Activated T-cell treated with anti-CD3 and anti-CD28 coated beads, Interleukin-2, amount 50 U/mL, for 48 hours (primary cell): Measurements from ENCODE around the gene ZNF185.

Source experiments
- DNase-seq, 2 experiments: peaks; one replicate each; pipeline ENCODE4 v3.0.0-alpha.2; 2020

The ZNF185 gene

DNA sequence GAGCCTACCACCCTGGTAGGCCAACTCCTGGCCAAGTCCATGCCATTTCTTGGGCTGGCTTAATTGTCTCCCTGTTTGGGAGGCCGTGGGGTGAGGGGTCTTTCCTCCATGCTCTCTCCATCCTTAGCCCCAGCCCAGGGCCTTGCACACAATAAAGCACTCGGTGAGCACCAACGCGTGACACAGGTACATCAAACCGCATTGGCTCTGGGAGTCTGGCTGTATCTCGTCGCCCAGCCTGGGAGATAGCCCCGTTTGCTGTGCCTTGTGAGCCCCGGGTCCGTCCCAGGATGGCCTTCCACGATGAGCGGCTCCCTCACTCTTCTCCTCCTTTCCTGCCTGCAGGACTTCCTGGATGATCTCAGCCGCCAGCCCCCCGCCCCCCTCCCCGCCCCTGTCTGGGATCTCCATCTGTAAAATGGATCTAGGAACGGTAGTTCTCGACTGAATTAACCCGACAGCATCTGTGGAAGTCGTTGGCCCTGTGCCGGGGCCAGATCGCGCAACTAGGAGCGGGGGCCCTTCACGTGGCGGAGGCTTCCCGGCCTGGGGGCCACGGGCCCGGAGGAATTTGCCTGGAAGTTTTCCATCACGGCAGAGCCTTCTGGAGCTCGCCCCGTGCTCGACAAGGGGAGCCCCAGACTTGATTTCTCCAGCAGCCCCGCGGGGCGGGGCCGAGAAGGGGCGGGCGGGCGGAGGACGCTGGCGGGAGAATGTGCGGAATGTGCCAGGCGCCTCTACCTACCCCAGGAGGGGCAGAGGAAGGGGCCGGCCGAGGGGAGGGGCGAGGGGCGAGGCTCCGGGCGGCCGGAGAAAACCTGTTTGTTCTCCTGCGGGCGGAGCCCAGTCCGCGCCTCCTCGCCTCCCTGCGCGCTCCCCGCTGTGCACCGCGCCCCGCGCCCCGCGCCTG is at the start of gene ZNF185:
ZNF185 (plus strand) TSS at position 846 of the 910 bp plus-strand sequence. CDS start 16,423 bp downstream, outside the sequence.
- DNase-seq: no peak

DNA sequence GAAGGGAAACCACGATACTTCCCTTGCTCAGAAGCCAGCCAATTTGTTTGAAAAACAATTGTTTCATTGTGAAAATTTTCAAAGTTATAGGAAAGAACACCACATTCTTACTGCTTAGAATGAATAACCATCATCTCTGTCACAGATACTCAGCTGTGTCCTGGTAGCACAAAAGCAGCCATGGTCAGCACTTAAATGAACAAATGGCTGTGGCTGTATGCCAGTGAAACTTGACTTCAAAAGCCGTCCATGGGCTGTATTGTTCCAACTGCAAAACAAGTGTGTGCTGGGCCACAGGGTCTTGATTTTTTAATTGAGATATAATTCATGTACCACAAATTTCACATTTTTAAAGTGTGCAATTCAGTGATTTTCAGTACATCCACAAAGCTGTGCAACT is 47.4 kb upstream of the ZNF185 start:
- no peak for DNase-seq

DNA sequence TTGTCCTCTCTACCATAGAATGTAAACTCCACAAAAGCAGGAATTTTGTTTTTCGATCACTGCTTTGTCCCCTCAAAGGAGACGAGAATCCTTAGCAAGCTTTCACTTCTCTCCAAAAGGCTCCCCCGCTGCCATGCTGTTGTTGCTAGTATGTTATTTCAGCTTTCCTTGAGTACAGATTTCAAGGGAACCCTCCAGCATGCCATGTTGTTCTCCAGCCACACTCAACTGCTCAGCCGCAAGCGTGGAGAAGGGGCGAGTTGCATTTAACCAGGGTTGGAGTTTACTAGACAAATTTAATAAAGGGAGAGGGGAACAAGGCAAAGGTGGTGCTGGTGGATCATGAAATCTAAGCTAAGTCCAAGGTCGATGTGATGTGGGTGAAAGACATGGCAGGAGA is 43.9 kb upstream of the ZNF185 start:
- DNase-seq: no peak

DNA sequence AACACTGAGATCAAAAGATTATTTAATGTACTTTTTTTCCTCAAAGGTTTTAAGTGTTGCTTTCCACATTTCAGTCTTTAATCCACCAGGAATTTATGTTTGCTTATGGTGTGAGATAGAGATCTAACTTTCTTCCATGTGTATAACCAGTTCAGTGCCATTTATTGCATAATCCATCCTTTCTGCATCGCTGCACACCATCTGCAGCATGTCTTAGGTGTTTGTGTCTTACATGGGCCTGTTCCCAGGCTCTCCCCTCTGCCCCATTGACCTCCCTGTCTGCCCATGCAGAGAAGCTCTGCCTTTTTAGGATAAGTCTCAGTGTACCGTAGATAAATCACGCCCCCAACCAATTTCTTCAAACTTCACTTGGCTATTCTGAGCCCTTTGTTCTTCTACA is 36.8 kb upstream of the ZNF185 start:
- DNase-seq: no peak

DNA sequence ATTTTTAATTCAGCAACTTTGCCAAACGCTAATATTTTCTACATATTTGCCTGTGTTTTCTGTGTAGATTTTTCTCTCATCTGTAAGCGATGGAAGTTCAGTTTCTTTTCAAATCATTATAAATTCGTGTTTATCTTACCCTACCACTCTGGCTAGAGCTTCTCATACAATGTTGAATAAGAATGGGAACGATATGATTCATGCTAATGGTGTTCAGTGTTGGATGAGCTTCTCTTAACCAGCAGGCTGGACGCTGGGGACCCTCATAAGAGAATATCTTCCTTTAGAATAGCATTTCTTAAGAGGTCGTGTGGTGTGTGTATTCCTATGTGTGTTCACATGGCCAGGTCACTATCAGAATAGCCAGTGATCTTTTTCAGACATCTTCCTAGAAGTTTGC is 36.0 kb upstream of the ZNF185 start:
- DNase-seq: no peak

- DNase-seq: no peak
Observed at GRCh38 chrX:152865232-152865920, 32.5 kb upstream of the ZNF185 start.

DNA sequence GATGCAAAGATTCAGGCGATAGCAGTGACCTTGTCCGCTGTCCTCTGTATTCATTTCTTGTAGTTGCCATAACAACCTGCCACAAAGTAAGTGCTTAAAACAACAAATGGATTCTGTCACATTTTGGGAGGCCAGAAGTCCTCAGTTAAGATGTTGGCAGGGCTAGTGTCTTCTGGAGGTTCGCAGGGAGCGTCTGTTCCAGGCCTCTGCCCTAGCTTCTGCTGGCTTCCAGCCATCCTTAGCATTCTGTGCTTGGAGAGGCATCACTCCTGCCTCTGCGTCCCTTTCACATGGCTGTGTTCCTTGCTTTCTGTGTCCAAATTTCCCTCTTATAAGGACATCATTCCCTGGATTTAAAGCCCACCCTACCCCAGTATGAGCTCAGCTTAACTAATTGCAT is 31.5 kb upstream of the ZNF185 start:
- DNase-seq: no peak

GRCh38 chrX:152869972-152870371 is 27.9 kb upstream of the ZNF185 start:
- DNase-seq: no peak

DNA sequence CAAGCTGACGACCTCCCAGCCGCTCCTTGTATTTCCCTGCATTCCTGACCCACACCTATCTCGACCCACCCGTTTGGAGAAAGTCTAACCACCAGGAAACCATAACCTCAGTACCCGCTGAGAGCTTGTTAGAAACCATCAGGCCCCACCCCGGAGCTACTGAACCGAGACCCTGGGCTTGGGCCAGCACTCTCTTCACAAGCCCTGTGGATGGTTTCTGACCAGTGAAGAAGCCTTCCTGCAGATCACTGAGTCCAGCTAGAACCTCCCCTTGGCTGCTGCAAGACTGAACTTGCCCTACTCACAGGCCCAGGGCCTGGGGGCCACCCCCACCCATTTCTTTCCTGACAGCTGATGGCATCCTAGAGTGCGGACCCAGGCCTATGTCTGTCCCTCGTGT is 26.6 kb upstream of the ZNF185 start:
- no peak for DNase-seq

GRCh38 chrX:152872522-152872921 is 25.3 kb upstream of the ZNF185 start:
- DNase-seq: no peak

- no peak for DNase-seq
Observed at GRCh38 chrX:152873361-152873760, 24.5 kb upstream of the ZNF185 start.

DNA sequence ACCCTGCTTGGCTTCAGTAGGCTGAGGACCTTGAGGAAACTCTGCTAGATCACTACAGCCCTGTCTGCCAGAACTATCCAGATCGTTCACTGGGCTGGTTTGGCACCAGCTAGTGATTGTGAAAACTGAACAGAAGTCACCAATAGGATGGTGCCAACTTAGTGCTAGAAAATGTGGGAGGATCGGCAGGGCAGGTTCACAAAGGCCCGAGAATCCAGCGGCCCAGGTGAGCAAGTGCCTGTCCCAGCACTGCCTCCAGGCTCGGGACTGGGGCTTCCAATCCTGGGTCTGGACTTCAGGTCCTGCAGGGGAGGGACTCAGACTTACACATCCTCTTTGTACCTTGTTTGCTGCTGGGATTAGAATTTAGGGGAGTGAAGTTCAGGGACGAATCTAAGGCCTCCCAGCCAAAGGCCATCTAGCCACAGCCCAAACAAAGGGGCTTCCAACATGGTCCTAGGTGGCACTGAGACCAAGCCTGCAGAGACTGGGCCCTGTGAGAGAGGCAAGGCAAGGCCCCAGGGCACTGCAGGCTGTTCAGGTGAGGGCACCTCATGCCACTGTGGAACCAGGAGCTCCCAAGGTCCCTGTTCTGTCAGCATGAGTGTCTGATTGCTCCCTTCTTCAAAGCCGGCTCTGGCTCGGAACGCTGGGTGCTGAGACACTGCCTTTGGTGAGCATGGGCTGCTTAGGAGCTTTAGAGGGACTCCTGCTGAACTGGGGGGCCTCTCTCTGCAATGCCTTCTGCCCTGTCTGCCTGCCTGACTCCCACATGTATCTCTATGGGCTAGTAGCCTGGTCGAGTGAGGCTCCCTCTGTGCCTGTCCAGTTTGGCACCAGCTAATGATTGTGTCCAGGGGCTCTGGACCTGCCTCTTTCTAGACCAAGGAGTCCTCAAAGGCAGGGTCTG is 20.7 kb upstream of the ZNF185 start:
- no peak for DNase-seq

DNA sequence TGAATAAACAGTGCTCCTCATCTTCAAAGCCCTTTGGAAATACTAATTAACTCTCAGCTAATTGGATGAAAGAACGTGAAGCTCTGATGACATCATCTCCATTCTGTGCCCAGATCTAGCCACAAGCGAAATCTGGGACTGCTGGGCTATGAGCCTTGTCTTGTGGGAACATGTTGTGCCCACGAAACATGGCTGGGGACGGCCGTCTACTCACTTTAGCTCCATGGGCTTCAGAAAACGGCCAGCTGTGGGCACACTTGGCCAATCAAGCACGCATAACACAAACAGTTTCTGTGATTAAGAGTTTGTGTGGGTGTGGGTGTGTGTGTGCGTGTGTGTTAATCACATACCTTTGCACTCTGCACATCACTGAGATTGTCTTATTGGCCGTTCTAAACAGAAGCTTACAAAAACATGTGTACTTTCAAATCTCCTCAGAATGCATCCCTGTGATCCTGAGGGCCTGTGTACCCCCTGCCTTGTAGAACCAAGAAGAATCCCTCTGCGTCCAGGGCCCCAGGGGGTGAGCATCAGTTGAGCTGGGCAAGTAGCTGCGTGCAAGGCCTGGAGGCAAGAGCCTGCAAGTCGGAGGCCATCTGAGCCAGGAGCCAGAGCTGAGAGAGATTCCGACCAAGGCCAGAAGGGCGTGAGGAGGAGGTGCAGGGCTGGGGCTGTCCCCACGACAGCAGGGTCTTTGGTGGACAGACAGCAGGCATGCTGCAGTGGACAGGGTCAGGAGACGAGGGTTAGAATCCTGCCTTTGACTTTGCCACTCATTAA is 18.7 kb upstream of the ZNF185 start:
- DNase-seq: no peak

GRCh38 chrX:152881289-152881688 is 16.6 kb upstream of the ZNF185 start:
- DNase-seq: no peak

- DNase-seq: no peak
Observed at GRCh38 chrX:152884171-152884570, 13.7 kb upstream of the ZNF185 start.

GRCh38 chrX:152886716-152887115 is 11.2 kb upstream of the ZNF185 start:
- DNase-seq: no peak

DNA sequence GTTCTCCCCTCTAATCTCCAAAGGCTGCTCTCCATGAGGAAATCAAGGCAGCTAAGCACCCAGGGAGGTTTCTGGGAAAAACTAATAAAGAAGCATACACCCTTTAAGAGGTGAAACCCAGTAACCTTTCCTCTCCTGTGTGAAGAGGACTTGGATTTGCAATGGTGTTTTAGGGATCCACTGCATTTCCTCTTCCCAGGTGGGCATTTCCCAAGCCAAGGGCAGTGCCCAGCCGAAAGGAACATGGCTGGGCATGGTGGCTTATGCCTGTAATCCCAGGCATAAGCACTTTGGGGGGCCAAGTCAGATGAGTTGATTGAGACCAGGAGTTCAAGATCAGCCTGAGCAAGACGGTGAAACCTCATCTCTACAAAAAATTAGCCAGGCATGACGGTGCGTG is 5.4 kb upstream of the ZNF185 start:
- no peak for DNase-seq

GRCh38 chrX:152892999-152893891 is 4.6 kb upstream of the ZNF185 start:
- no peak for DNase-seq

DNA sequence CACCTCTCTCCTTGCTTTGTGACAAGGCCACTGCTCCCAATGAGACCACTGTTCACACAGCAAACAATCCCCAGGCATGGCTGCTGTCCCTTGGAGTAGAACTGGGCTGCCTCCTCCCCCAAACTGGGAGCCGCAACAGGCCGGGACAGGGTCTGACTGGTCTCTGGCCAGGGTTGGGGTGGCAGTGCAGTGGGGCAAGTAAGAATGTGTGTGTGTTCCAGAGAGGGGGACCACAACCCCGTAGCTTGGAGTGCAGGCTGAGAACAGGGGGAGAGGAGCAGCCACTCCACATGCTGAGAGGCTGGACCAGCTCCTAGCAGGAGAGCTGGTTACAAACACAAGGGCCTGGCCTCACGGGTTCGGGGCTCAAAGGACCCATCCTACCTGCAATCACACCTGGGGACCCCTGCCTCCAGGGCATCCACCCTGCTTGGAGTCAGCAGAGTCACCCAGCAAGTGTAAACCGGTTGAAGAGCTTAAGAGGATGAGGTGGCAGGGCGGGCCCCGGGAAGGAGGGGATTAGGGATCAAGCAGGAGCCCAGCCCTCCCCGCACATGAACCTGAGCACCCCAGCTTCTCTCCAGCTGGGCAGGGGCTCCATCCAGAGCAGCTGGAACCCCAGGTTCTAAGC is 3.8 kb upstream of the ZNF185 start:
- no peak for DNase-seq

DNA sequence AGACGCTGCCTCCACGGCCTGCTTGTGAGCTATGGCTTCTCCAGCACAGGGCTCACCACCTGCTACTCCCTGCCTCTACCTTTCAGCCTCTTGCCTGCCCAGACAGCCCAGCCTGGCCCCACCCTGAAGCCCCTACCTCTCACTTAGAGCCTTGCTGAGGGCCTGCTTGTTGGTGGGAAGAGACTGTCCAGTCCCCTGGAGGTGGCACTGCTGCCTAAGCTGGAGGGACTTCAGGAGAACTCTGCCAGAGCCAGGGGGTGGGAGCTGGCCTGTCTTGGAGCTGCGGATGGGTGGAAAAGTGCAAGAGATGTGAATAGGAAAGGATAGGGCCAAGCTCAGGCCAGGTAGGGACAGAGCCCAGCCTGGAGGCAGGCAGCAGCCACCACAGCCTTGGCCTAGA is 2.7 kb upstream of the ZNF185 start:
- no peak for DNase-seq
